T follicular helper cell (primary cell): ENCODE results near the gene VAV3.

ENCODE experiments used
- DNase-seq: peaks from one replicate; pipeline ENCODE4 v3.0.0-alpha.2; 2020; ENCODE audit warnings: low read depth

Gene VAV3

DNA sequence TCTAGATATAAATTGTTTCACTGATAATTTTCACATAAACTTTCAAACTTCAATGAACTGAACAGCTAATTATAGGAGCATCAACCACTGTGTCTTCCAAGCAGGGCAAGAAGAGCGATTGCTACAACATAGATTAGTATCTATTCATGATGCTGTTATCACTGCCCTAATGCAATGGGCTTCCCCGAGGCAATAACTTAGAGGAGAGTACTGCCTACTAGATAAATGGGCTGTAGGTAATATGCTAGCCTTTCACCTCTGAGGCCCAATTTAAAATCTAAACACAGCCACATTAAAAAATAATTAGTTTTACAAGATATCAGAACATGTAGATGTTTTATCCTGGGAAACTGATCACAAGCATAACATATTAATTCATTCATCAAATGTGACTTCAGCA is 318.0 kb downstream of the VAV3 start:
- no peak for DNase-seq

DNA sequence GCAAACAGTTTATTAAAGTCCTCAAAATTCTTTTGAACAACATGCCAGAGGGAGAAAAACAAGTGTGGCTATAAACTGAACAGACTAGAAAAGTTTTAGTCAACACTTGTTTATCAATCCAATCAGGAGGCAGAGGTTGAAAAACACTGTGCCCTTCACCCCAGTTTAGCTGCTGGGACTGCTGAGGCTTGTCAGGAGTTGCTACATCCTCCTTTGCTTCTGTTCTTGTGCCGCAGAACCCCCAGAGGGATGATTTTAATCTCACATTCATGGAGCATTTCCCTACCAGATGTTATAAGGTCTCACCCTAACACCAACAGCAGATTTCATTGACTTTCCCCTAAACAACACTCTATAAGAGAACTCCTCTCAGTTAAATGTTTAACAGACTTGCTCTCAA is 321.2 kb downstream of the VAV3 start:
- DNase-seq: no peak

DNA sequence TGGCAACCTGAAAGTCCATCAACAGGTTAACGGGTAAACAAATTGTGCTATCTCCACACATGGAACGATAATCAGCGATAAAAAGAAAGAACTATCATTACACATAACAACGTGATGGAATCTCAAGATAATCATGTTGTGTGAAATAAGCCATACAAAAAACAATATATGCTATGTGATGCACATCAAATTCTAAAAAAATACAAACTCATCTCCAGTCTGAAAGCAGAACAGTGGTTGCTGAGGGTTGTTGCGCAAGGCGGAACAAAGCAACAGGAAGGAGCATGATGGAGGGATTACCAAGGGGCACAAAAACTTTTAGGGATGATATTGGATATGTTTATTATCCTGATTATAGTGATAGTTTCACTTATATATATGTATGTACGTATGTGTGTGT is 324.8 kb downstream of the VAV3 start:
- no peak for DNase-seq

DNA sequence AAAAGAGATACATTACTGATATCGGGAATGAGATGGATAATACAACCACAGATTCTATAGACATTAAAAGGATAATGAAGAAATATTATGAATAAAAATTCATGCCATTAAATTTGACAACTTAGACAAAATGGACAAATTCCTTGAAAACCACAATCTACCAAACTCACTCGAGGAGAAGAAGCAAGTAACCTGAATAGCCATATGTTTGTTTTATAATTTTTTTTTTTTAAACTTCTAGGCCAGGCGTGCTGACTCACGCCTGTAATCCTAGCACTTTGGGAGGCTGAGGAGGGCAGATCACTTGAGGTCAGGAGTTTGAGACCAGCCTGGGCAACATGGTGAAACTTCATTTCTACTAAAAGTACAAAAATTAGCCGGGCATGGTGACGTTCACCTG is 327.9 kb downstream of the VAV3 start:
- DNase-seq: no peak

DNA sequence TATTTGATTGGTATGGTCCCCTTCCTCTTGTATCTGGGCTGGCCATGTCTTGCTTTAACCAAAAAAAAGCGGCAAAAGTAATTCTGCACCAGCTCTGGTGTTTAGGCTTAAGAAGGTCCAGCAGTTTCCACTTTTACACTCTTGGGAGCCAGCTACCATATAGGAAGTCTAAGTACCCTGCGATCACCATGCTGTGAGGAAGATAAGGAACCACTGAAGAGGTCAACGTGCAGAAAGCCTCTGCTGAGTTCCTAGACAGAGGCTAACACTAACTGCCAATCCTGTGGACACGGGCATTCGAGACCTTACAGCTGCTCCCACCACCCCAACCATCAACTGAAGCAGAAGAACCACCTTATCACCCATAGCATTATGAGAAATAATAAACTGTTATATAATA is 331.4 kb downstream of the VAV3 start:
- DNase-seq: no peak

DNA sequence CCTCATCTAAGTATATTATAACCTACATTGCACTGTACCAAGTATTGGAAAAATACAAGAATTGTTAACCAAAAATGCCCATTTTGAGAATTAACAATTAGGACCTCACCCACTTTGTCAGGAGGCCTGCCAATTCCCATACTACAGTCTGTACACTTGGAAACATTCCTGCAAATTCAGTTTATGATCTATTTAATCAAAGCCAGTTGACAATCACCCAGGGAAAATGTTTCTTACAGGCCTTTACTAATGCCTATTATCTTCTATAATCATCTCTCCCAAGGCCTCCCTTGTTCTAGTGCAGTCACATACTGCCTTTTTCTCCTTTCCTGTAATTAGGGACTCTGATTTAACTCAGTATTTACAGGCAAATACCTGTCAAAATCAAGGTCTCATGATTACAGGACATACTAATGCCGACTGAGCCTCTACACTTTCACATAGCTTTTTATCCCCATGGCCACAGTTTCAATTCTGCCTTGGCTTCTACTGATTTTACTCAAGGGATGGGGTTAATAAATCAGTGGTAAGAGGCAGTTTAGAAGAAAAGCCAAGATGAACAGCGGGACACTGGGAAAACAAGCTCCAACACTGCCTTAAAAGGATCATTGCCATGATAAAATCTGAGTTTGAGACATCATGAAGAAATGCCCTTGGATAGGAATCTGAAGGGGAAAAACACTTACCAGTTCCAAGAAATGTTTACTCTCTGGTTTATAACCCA is 338.7 kb downstream of the VAV3 start:
- DNase-seq: no peak

DNA sequence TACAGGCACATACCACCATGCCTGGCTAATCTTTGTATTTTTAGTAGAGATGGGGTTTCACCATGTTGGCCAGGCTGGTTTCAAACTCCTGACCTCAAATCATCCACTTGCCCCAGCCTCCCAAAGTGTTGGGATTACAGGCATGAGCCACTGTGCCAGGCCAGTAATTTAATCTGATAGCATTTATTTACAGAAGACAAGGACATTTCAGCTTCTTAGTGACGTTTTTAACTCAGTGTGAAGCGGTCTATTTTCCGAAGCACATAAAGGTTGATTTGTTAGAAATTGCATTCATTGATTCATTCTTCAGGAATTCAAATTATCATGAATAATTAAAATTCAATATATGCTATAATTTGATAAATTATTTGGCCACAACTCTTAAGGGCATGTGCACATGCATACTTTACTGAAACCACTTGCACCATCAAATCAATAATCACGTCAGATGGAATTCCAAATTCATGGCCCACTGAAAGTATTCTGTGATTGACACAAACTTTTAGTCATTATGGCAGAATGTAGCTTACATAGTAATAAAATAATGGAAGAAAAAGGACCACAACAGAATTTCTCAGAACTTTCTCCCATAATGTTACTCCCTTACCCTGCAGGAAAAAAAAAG is 339.5 kb downstream of the VAV3 start:
- DNase-seq: no peak

DNA sequence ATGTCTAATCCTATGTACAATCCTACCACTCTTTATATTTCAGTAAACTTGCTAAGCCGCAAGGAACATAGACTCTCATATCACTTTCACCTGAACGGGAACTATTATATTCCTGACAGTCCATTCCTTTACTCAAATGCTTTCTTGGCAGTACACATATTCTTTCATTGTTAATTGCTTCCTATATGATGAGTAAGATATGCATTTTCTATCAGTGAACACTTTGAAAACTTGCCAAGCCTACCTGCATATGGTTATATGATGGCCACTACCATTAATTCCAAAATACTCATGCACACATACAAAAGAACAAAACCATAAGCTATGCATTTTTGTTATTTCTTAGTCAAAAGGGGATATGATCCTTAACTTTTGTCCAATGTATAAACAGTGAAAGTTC is 341.5 kb downstream of the VAV3 start:
- no peak for DNase-seq

DNA sequence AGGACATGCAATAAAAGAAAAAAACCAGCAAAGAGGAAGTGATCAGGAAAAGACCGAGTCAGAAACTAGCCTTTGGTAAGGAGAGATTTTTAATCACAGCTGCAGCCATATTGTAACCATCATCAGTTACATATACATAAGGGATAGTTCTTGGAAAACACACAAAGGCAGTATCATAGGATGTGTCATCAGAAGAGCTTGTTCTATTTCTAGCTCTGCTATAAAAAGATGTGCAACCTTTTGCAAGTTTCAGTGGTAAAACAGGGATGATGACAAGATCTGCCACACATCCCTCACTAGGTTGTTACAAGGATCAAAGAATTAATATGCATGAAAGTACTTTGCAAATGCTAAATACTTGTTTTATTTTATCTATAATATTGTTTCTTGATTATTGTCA is 342.0 kb downstream of the VAV3 start:
- no peak for DNase-seq

DNA sequence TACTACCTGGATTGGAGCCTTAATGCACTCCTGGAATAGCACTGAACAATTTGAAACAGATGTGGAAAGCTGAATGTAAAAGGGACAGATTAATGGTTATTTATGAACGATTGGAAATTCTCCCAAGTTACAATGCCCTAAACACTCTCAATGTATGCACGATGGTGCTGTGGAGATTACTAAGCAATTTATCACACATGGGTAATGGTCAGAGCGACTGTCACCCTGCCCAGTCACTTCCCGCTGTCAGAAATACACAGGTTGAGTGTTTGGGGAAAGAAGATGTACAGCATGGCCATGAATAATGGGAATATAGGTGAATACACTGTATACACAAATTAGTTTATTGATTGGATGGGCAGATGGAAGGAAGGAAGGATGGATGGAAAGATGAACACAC is 342.4 kb downstream of the VAV3 start:
- DNase-seq: no peak

DNA sequence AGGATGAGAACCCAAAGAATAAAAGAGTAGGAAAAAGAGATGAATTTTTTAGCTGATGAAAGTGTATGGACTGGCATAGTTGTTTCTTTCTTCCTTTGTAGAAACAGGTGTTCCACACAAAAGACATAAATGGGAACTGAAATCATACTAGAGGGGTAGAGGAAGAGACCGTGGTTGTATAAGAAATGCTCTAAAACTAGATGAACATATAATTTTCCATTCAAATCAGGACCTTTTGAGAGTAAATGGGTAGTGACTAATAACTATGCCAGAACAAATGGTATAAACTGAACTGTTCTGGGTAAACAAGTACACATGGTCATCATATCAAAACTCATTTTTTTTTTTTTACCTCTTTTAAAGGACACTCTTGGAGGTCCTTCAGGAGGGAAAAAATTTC is 344.2 kb downstream of the VAV3 start:
- no peak for DNase-seq

DNA sequence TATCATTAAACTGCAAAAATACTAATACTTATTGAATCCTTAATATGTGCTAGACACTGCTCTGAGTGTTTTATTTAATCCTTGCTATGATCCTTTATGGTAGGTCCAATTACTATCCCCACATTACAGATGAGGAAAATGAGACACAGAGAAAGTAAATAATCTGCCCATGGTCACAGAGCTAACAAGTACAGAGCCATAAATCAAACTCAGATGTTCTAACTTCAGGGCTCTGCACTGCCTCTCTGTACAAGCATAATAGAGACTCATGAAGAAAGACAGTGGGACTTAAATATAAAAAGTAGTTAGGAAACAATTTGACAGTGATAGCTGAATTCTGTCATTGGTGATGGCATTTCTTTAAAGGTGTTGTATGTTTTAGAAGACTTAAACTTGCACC is 346.4 kb downstream of the VAV3 start:
- DNase-seq: no peak

DNA sequence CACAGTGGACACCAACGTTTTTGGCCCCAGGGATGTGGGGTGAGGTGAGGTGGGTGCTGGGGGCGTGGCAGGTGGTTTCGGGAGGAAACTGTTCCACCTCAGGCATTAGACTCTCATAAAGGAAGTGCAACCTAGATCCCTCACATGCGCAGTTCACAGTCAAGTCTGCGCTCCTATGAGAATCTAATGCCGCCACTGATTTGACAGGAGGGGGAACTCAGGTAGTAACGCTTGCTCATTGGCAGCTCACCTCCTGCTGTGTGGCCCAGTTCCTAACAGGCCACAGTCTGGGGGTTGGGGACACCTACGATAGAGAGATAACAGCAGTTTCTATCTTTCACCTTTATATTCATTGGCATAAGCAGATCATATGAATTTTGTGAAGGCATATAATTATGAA is 347.1 kb downstream of the VAV3 start:
- DNase-seq: no peak

DNA sequence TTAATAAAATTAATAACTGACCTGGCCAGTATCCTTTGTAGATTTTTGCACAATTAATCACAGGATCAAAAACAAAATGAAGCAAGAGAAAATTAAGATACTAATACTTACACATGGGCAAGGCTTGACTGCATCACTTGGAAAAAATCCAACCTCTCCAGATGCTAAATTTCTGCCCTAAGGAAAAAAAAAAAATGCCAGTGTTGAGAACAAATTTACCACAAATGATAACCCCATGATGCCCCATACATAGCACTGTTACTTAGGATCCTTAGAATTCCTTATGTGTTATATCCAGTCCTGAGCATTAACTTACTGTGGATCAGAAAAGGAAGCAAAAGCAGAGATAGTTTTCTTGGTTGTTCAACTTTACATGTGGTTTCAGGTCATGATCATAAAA is 347.5 kb downstream of the VAV3 start:
- no peak for DNase-seq

DNA sequence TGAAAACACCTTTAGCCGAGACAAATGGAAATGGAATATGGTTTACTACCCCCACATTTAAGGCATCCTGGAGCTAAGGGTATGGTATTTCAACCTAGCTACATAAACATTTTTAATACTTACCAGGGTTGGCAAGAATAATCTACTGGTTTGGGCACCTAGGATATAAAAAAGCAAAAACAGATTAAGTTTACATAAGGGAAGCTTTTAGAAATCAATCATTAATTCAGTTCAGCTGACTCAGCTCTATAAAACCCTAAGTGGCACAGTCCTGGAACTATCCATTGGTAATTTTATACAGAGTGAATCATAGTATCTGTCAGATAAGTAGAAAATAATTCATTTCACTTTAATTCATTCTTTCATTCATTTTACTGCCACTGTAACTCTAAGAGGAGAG is 355.2 kb downstream of the VAV3 start:
- DNase-seq: no peak

DNA sequence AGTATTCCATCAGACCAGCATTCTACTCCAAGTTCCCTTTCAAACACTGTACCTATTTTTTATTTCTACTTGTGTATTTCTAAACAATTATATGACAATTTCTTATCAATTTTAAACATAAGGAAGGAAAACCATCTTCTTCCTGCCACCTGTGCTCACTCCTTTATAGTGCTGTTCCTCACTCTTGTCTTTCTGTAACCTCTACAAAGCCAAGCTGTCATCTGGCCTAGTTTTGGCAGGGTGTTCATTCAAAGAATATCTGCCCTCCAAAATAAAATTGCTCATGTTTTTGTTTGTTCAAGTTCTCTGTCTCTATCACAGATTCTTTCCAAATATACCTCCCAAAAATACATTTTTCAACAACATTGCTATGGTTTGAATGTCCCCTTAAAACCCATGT is 360.2 kb downstream of the VAV3 start:
- no peak for DNase-seq

DNA sequence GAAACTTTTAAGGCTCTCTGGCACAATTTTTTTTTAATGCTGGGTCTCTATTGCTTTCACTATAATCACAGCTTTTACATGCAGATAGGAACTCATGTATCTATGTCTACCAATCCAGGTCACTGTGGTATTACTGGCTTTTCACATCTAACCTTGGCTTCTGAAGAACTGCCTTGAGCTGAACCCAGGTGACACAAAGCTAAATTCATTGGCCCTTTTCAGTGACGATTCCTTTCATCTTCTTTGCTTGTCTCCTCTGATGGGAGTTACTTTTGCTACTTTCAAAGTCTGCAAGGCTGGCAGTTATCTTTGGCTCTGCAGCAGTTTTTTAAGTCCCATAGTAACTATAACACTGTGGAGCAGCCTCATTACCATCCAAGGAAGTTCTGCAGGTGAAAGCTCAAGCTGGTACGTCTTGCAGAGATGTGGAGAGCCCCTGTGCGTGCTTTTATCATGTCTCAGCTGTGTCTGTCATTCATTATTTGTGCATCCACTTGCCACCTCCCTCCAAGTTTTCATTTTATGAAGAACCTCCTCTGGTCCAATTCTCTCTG is 364.3 kb downstream of the VAV3 start:
- no peak for DNase-seq

DNA sequence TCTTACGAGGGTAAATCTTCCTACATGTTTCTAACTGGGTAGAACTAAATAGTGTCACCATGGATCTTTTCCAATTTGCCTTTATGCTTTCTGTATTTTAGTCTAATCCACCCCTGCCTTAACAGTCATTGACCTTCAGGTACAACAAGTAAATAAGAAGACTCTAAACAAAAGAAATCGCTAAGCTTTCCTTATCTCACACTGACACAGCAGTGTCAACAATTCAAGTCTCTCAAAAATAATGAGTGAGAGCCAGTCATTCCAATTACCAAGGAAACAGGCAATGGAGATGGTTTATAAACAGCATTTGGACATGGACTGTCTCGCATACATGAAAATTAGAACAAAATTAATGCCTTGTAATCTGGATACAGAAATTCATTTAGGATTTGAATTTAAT is 365.8 kb downstream of the VAV3 start:
- no peak for DNase-seq

DNA sequence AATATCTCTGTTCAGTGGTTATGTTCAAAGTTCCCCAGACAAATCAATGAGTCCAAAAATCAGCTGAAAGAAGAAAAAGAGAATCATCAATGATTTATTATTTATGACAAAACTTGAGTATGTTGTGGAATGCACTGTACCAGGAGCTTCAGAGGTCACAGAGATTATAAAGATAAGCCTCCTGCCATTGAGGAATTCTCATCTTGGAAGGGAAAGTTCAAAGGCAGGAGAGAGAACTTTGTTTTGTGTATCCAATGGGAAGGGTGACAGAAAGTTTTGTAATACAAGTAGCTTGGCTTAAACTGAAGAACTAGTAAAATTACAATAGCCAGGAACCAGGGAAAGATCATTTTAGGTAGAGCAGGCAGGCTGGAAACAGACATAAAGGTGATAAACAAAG is 367.7 kb downstream of the VAV3 start:
- DNase-seq: no peak

DNA sequence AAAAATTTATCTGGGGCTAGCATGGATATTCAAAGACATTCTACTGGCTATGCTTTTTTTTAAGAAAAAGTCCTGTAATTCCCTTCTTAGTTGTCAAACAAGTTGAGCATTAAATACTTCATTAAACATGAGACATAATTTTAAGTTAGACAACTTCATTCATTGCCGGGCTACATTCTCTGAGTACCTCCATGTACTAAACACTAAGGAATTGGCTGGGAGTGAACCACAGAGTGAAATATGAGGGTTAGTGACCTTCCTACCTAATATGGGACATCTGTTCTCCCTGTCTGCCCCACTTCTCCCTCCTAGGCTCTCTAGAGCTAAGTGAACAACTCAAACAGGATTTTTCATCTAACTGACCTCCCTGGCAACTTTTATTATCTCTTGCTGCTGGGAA is 370.4 kb downstream of the VAV3 start:
- DNase-seq: no peak

DNA sequence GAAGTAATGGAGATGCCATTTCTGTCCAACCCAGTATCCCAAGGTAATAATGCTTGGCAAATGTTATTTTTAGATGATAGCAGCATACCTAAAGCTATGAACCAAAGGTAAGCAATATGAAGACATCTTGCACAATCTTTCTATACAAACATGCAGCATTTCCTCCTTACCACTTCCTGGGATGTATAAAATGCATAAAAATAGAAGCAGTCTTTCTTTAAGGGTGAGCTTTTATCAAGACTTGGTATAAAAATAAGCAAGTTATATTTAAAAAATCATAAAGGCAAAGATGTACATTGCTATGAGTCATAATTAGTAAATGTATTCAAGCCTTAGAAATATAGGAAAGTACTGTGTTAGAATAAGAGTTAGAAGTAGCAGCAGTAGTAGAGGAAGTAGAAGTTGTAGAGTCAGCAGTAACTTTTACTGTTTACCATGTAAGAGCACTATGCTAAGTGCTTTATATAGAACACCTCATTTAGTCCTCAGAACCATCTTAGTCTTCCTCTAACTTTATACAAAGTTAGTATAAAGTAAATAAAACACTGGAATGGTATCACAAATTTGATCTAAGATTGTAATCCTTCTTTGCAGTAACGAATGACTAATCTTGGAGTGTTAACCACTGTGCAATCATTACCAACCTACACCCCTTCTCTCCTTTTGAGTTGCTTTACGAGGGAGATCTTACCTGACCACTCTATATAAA is 371.3 kb downstream of the VAV3 start:
- no peak for DNase-seq

DNA sequence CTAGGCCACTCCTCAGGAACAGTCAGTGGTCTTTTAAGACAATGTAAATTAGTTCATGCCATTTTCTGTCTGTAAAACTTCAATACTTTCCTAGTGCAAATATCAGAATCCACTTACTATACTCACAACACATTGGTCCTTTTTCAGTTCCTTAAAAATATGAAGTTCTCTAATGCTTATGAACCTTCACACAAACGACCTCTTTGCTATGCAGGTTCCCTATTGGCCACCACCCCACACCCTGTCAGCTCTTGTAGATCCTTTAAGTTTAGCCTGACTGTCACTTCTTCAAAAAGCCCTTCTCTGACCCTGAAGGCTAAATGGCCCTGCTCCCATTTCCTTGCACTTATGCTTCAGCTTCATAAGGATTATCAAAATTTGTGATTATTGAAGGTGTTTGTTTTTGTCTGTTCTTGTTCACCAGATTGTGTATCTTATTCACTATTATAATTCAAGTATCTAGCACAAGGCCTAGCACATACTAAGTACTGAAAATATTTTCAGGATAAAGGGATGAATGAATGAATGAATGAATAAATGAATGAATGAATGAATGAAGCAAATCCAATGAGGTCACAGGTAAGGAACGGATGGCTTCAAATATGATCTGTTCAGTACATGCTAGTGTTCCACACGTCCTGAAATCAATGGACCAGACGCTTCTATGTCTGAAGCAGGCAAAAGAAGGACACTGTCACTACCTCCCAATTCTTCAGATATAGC is 373.9 kb downstream of the VAV3 start:
- no peak for DNase-seq

DNA sequence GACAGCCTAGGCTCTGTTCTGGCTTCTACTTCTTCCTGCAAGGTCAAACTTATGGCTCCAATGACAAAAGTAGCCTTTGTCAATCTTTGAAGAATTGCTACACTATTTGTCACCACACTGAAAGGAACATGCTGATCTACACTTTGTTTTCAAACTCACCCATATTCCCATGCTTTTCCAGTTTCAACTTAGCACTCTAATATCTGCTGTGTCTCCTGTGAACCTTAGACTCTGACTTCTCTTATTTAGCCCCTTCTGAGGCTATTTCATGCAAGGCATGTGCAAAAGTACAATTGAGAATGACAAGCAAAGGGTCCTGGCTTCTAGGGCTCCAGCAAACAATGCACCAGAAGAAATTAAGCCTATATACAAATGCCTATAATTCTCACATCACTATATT is 374.9 kb downstream of the VAV3 start:
- DNase-seq: no peak
